Measurements from ENCODE around the gene RIN3. TPM values are rescaled to one million over a fixed set of nuclear protein-coding genes. Genes with fewer than 3 reads are reported as not detected.

The RIN3 gene
- total and polyA plus RNA-seq, 7 donors: 6.0 to 31.8 (median 15.3) TPM

- H3K27me3 ChIP-seq: no peaks in the 10 kb centered on the region
- H3K4me1 ChIP-seq: no peaks in the 10 kb centered on the region
- intact Hi-C loops (cut with DNase I): no loop called here
- H3K36me3 ChIP-seq: no peaks in the 10 kb centered on the region
- DNase-seq: no peak
- H3K27ac ChIP-seq: no peak overlapping the region
- H3K4me3 ChIP-seq: no peak overlapping the region
- 91 to 95% methylated on average over 16 of the region's 16 CpGs for WGBS, 2 donors
- TF ChIP-seq CTCF (IDR thresholded peaks at IDR 0.05) (no peak), EP300 (IDR thresholded peaks at IDR 0.05) (no peak), POLR2AphosphoS5 (IDR thresholded peaks at IDR 0.05) (no peak), POLR2A (IDR thresholded peaks at IDR 0.05) (no peak)
- H3K9me3 ChIP-seq: no peaks in the 10 kb centered on the region
Measured at GRCh38 chr14:92493492-92493891, 20.1 kb upstream of the RIN3 start.

GRCh38 chr14:92494512-92494911 is 19.1 kb upstream of the RIN3 start:
- no peaks in the 10 kb centered on the region for H3K27me3 ChIP-seq
- H3K4me3 ChIP-seq: no peak overlapping the region
- intact Hi-C loops (cut with DNase I): no loop called here
- 81 to 87% methylated on average over 4 of the region's 4 CpGs for WGBS, 2 donors
- DNase-seq: no peak
- no peaks in the 10 kb centered on the region for H3K9me3 ChIP-seq
- H3K36me3 ChIP-seq: no peaks in the 10 kb centered on the region
- no peaks in the 10 kb centered on the region for H3K4me1 ChIP-seq
- TF ChIP-seq CTCF (IDR thresholded peaks at IDR 0.05): no peak
- no peak for TF ChIP-seq POLR2A (IDR thresholded peaks at IDR 0.05)
- TF ChIP-seq POLR2AphosphoS5 (IDR thresholded peaks at IDR 0.05): no peak
- TF ChIP-seq EP300 (IDR thresholded peaks at IDR 0.05): no peak
- peak overlapping the region in 1 of 4 donors; percentile 2 for H3K27ac ChIP-seq

GRCh38 chr14:92495027-92495426 is 18.6 kb upstream of the RIN3 start:
- Histone ChIP-seq H3K9me3 (no peaks in the 10 kb centered on the region), H3K27me3 (no peaks in the 10 kb centered on the region), H3K36me3 (no peaks in the 10 kb centered on the region), H3K4me3 (no peak overlapping the region), H3K4me1 (no peaks in the 10 kb centered on the region), H3K27ac (peak overlapping the region in 1 of 4 donors; percentile 2)
- 69 to 88% methylated on average over 6 of the region's 6 CpGs for WGBS, 2 donors
- DNase-seq: no peak
- no peak for TF ChIP-seq EP300 (IDR thresholded peaks at IDR 0.05)
- intact Hi-C loops (cut with DNase I): no loop called here

GRCh38 chr14:92496191-92496857 is 17.3 kb upstream of the RIN3 start:
- no peak overlapping the region for H3K4me3 ChIP-seq
- intact Hi-C loops (cut with DNase I): no loop called here
- no peaks in the 10 kb centered on the region for H3K27me3 ChIP-seq
- no peaks in the 10 kb centered on the region for H3K9me3 ChIP-seq
- H3K4me1 ChIP-seq: no peaks in the 10 kb centered on the region
- no peak overlapping the region for H3K27ac ChIP-seq
- DNase-seq: no peak
- 81 to 95% methylated on average over 6 of the region's 6 CpGs for WGBS, 2 donors
- no peaks in the 10 kb centered on the region for H3K36me3 ChIP-seq
- no peak for TF ChIP-seq POLR2AphosphoS5 (IDR thresholded peaks at IDR 0.05)
- TF ChIP-seq POLR2A (IDR thresholded peaks at IDR 0.05): no peak
- no peak for TF ChIP-seq EP300 (IDR thresholded peaks at IDR 0.05)
- TF ChIP-seq CTCF (IDR thresholded peaks at IDR 0.05): no peak

- Histone ChIP-seq H3K4me1 (no peaks in the 10 kb centered on the region), H3K27ac (no peak overlapping the region), H3K4me3 (no peak overlapping the region), H3K9me3 (no peaks in the 10 kb centered on the region), H3K27me3 (no peaks in the 10 kb centered on the region), H3K36me3 (no peaks in the 10 kb centered on the region)
- DNase-seq: no peak
- intact Hi-C loops (cut with DNase I): no loop called here
- TF ChIP-seq EP300 (IDR thresholded peaks at IDR 0.05): no peak
- TF ChIP-seq CTCF (IDR thresholded peaks at IDR 0.05): no peak
- TF ChIP-seq POLR2AphosphoS5 (IDR thresholded peaks at IDR 0.05): no peak
- TF ChIP-seq POLR2A (IDR thresholded peaks at IDR 0.05): no peak
- 96 to 98% methylated on average over 8 of the region's 8 CpGs for WGBS, 2 donors
Measured at GRCh38 chr14:92497391-92497790, 16.2 kb upstream of the RIN3 start.
